Activated T-cell treated with anti-CD3 and anti-CD28 coated beads, Interleukin-2, amount 50 U/mL, for 4 hours (primary cell): ENCODE results near the gene ZNF425. TPM values are rescaled to one million over a fixed set of nuclear protein-coding genes. Genes with fewer than 3 reads are reported as not detected.
"Not testable (repeated sequence)": the region's sequence is repeated elsewhere in the genome, so short reads cannot be mapped to it uniquely, and the experiment has no call there.

ENCODE experiments used
- ATAC-seq, 2 donors: fragments of 200-7000 bp; cut with Tn5 transposase; one replicate each; pipeline ENCODE4 v1.10.0; 2021
- DNase-seq: peaks from one replicate; pipeline ENCODE4 v3.0.0-alpha.2; 2020
- H3K27me3 Mint-ChIP-seq: one replicate; pipeline ENCODE4 v1.8.0; 2021; ENCODE audit warnings: low read depth, mixed read lengths
- H3K36me3 Mint-ChIP-seq: one replicate; pipeline ENCODE4 v1.8.0; 2022; ENCODE audit warnings: mixed read lengths; ENCODE audit not compliant: insufficient read depth
- H3K4me1 Mint-ChIP-seq: one replicate; pipeline ENCODE4 v1.8.0; 2021; ENCODE audit warnings: low read depth, mixed read lengths
- H3K4me3 Mint-ChIP-seq: one replicate; pipeline ENCODE4 v1.8.0; 2021; ENCODE audit warnings: mild to moderate bottlenecking, moderate library complexity, mixed read lengths
- H3K9me3 Mint-ChIP-seq: one replicate; pipeline ENCODE4 v1.8.0; 2021; ENCODE audit warnings: mixed read lengths
- total RNA-seq, 3 donors: library from RNA; stranded (reverse); gene quantifications; one replicate each; pipeline ENCODE4 v1.2.1, GENCODE V29; 2021

Gene ZNF425
- total RNA-seq, 3 donors from 2014 or later: 0.43 to 0.61 (median 0.43) TPM

- no peaks in the 10 kb centered on the region for H3K9me3 Mint-ChIP-seq
- H3K4me3 Mint-ChIP-seq: peak overlapping the region; percentile 61
- H3K27me3 Mint-ChIP-seq: no peaks in the 10 kb centered on the region
- ATAC-seq (peak; percentile 82 to 87), DNase-seq (peak; percentile 43)
- peaks cover 18% of the 10 kb centered on the region for H3K36me3 Mint-ChIP-seq
- peaks cover 9% of the 10 kb centered on the region for H3K4me1 Mint-ChIP-seq
Observed at GRCh38 chr7:149071641-149072437, 54.3 kb downstream of the ZNF425 start.

- Mint-ChIP-seq H3K27me3 (no peaks in the 10 kb centered on the region), H3K9me3 (no peaks in the 10 kb centered on the region), H3K4me1 (peaks cover 6% of the 10 kb centered on the region), H3K4me3 (no peak overlapping the region), H3K36me3 (peaks cover 15% of the 10 kb centered on the region)
- no peak for DNase-seq
- ATAC-seq: no peak
Observed at GRCh38 chr7:149071182-149071635, 54.9 kb downstream of the ZNF425 start.

- DNase-seq (no peak), ATAC-seq (no peak)
- Mint-ChIP-seq H3K36me3 (peaks cover 15% of the 10 kb centered on the region), H3K4me3 (no peak overlapping the region), H3K27me3 (no peaks in the 10 kb centered on the region), H3K4me1 (peaks cover 6% of the 10 kb centered on the region), H3K9me3 (no peaks in the 10 kb centered on the region)
Observed at GRCh38 chr7:149070372-149071125, 55.6 kb downstream of the ZNF425 start.

GRCh38 chr7:149067869-149068268 lies 58.3 kb downstream of the ZNF425 start:
- H3K4me3 Mint-ChIP-seq: no peak overlapping the region
- no peaks in the 10 kb centered on the region for H3K27me3 Mint-ChIP-seq
- DNase-seq (no peak), ATAC-seq (no peak)
- peaks cover 11% of the 10 kb centered on the region for H3K36me3 Mint-ChIP-seq
- peaks cover 3% of the 10 kb centered on the region for H3K4me1 Mint-ChIP-seq
- H3K9me3 Mint-ChIP-seq: no peaks in the 10 kb centered on the region

- no peak for DNase-seq
- no peak overlapping the region for H3K4me3 Mint-ChIP-seq
- ATAC-seq: no peak
- H3K9me3 Mint-ChIP-seq: no peaks in the 10 kb centered on the region
- H3K36me3 Mint-ChIP-seq: peaks cover 4% of the 10 kb centered on the region
- no peaks in the 10 kb centered on the region for H3K27me3 Mint-ChIP-seq
- H3K4me1 Mint-ChIP-seq: no peaks in the 10 kb centered on the region
Observed at GRCh38 chr7:149063476-149063875, 62.6 kb downstream of the ZNF425 start.

GRCh38 chr7:149062217-149062899 lies 63.8 kb downstream of the ZNF425 start:
- not testable (repeated sequence) for H3K9me3 Mint-ChIP-seq, H3K36me3 Mint-ChIP-seq, H3K4me3 Mint-ChIP-seq, DNase-seq, H3K4me1 Mint-ChIP-seq, ATAC-seq, H3K27me3 Mint-ChIP-seq

GRCh38 chr7:149060156-149060555 lies 66.0 kb downstream of the ZNF425 start:
- Mint-ChIP-seq H3K4me1 (no peaks in the 10 kb centered on the region), H3K4me3 (no peak overlapping the region), H3K27me3 (no peaks in the 10 kb centered on the region), H3K9me3 (no peaks in the 10 kb centered on the region), H3K36me3 (no peaks in the 10 kb centered on the region)
- DNase-seq (no peak), ATAC-seq (no peak)

GRCh38 chr7:149053885-149054284 lies 72.2 kb downstream of the ZNF425 start:
- no peaks in the 10 kb centered on the region for H3K4me1 Mint-ChIP-seq
- no peak overlapping the region for H3K4me3 Mint-ChIP-seq
- H3K9me3 Mint-ChIP-seq: no peaks in the 10 kb centered on the region
- H3K36me3 Mint-ChIP-seq: no peaks in the 10 kb centered on the region
- DNase-seq: no peak
- no peak for ATAC-seq
- peaks cover 2% of the 10 kb centered on the region for H3K27me3 Mint-ChIP-seq

DNA sequence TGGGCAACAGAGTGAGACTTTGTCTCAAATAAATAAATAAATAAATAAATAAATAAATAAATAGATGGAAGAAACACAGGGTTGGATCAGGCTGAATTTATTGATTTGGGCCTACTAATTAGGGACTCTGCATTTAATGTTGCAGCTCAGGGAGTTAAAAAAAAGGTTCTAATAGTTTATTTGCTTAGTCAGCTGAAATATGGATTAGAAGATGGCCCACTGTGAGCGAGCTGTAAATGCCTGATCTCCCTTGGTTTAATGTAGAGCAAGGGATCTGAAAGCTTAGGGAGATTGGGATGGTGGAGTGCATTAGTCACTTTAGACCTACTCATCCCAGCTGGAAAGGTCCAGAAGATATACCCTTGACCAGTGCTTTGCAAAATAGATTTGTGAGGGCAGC lies 72.7 kb downstream of the ZNF425 start:
- no peak for ATAC-seq
- Mint-ChIP-seq H3K4me1 (no peaks in the 10 kb centered on the region), H3K36me3 (no peaks in the 10 kb centered on the region), H3K9me3 (no peaks in the 10 kb centered on the region), H3K4me3 (no peak overlapping the region), H3K27me3 (peaks cover 2% of the 10 kb centered on the region)
- DNase-seq: no peak

Other genes with a start within 250 kb of the ZNF425 start
- 100 to 1,000 TPM; 114 to 137 (median 123) TPM for gene EZH2, start 242.0 kb downstream of the ZNF425 start, total RNA-seq
- gene PDIA4, start 97.8 kb downstream of the ZNF425 start, total RNA-seq: 100 to 1,000 TPM; 124 to 134 (median 131) TPM
- gene ZNF786, start 35.6 kb downstream of the ZNF425 start, total RNA-seq: 1 to 10 TPM; 6.8 to 7.9 (median 7.3) TPM
- gene ZNF398, start 21.1 kb upstream of the ZNF425 start, total RNA-seq: 10 to 100 TPM; 15.8 to 17.1 (median 16.3) TPM
- 10 to 100 TPM; 36.1 to 39.7 (median 38.3) TPM for gene ZNF282, start 69.2 kb upstream of the ZNF425 start, total RNA-seq
- 10 to 100 TPM; 19.3 to 22.4 (median 20.5) TPM for gene ZNF212, start 113.3 kb upstream of the ZNF425 start, total RNA-seq
- 10 to 100 TPM; 24.0 to 28.5 (median 24.5) TPM for gene ZNF783, start 135.9 kb upstream of the ZNF425 start, total RNA-seq